Stimulated activated CD8-positive, alpha-beta memory T cell treated with anti-CD3 and anti-CD28 coated beads, Interleukin-7, amount 100 ng/mL, for 24 hours (primary cell): Measurements from ENCODE around the gene SPIC.

Source experiments
- DNase-seq: peaks from one replicate; pipeline ENCODE4 v3.0.0-alpha.2; 2020; ENCODE audit warnings: low read depth

Gene SPIC

GRCh38 chr12:101536069-101536674 is 61.0 kb downstream of the SPIC start:
- no peak for DNase-seq
